ENCODE measurements around the gene CCDC149. TPM values are rescaled to one million over a fixed set of nuclear protein-coding genes. Genes with fewer than 3 reads are reported as not detected.

Gene CCDC149
- total RNA-seq, 2 experiments from 2014 or later: not detected

DNA sequence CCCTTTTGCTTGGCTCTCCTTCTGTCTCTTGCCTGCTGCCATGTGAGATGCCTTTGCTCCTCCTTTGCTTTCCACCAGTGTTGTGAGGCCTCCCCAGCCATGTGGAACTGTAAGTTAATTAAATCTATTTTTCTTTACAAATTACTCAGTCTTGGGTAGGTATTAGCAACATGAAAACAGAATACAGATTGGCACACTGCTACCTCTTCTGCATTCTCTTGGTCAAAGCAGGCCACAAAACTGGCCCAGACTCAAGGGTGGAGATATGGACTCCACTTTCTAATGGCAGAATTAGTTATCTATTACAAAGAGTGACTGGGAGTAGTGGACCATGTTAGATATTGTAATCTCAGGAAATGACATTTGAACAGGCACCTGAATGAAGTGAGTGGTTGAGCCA is 21.5 kb upstream of the CCDC149 start:
- Histone ChIP-seq H3K4me1 (ENCODE audit: insufficient read depth, low read length, poor library complexity, severe bottlenecking) (no peaks in the 10 kb centered on the region), H3K9me2 (ENCODE audit: insufficient read depth, low read length) (no peaks in the 10 kb centered on the region), H3K36me3 (ENCODE audit: insufficient read depth, low read length) (no peaks in the 10 kb centered on the region), H4K20me1 (ENCODE audit: insufficient read depth, low read length) (no peaks in the 10 kb centered on the region), H3K79me2 (ENCODE audit: insufficient read depth, low read depth, low read length) (no peaks in the 10 kb centered on the region), H3K9me3 (ENCODE audit: low read length) (no peaks in the 10 kb centered on the region), H3K4me2 (ENCODE audit: low read length) (no peak overlapping the region), H3K27ac (ENCODE audit: low read depth, low read length, poor library complexity, severe bottlenecking) (no peak overlapping the region), H2AFZ (ENCODE audit: low read length) (no peak overlapping the region), H3K4me3 (ENCODE audit: low read depth, low read length, poor library complexity, severe bottlenecking) (no peak overlapping the region)
- ChIA-PET CTCF (ENCODE audit: unreplicated experiment) (no interaction called here), POLR2A (no interaction called here)
- intact Hi-C loops (cut with micrococcal nuclease; ENCODE audit: unreplicated experiment): no loop called here
- BruUV-seq (replicated peaks): no TSS peak
- TF ChIP-seq CTCF (conservative IDR thresholded peaks at IDR 0.05; ENCODE audit: low read length) (no peak), EZH2phosphoT487 (IDR thresholded peaks at IDR 0.05; ENCODE audit: borderline replicate concordance, low read depth, low read length) (no peak)
- DNase-seq (ENCODE audit: low spot score): no peak

GRCh38 chr4:24933684-24934275 is 20.9 kb upstream of the CCDC149 start:
- intact Hi-C loops (cut with micrococcal nuclease; ENCODE audit: unreplicated experiment): no loop called here
- Histone ChIP-seq H3K4me3 (ENCODE audit: low read depth, low read length, poor library complexity, severe bottlenecking) (no peak overlapping the region), H3K79me2 (ENCODE audit: insufficient read depth, low read depth, low read length) (no peaks in the 10 kb centered on the region), H3K9me2 (ENCODE audit: insufficient read depth, low read length) (no peaks in the 10 kb centered on the region), H3K9me3 (ENCODE audit: low read length) (no peaks in the 10 kb centered on the region), H3K27ac (ENCODE audit: low read depth, low read length, poor library complexity, severe bottlenecking) (no peak overlapping the region), H4K20me1 (ENCODE audit: insufficient read depth, low read length) (no peaks in the 10 kb centered on the region), H2AFZ (ENCODE audit: low read length) (no peak overlapping the region), H3K4me1 (ENCODE audit: insufficient read depth, low read length, poor library complexity, severe bottlenecking) (no peaks in the 10 kb centered on the region), H3K36me3 (ENCODE audit: insufficient read depth, low read length) (no peaks in the 10 kb centered on the region), H3K4me2 (ENCODE audit: low read length) (no peak overlapping the region)
- DNase-seq (ENCODE audit: low spot score): no peak
- TF ChIP-seq EZH2phosphoT487 (IDR thresholded peaks at IDR 0.05; ENCODE audit: borderline replicate concordance, low read depth, low read length) (no peak), CTCF (conservative IDR thresholded peaks at IDR 0.05; ENCODE audit: low read length) (no peak)
- ChIA-PET POLR2A (no interaction called here), CTCF (ENCODE audit: unreplicated experiment) (no interaction called here)
- no TSS peak for BruUV-seq (replicated peaks)

GRCh38 chr4:24932515-24933225 is 19.8 kb upstream of the CCDC149 start:
- H3K9me2 ChIP-seq (ENCODE audit: insufficient read depth, low read length): no peaks in the 10 kb centered on the region
- intact Hi-C loops (cut with micrococcal nuclease; ENCODE audit: unreplicated experiment): no loop called here
- no peak overlapping the region for H3K4me3 ChIP-seq (ENCODE audit: low read depth, low read length, poor library complexity, severe bottlenecking)
- ChIA-PET CTCF (ENCODE audit: unreplicated experiment) (no interaction called here), POLR2A (no interaction called here)
- no peak for DNase-seq (ENCODE audit: low spot score)
- TF ChIP-seq EZH2phosphoT487 (IDR thresholded peaks at IDR 0.05; ENCODE audit: borderline replicate concordance, low read depth, low read length) (no peak), CTCF (conservative IDR thresholded peaks at IDR 0.05; ENCODE audit: low read length) (no peak)
- no peaks in the 10 kb centered on the region for H3K4me1 ChIP-seq (ENCODE audit: insufficient read depth, low read length, poor library complexity, severe bottlenecking)
- no peak overlapping the region for H3K27ac ChIP-seq (ENCODE audit: low read depth, low read length, poor library complexity, severe bottlenecking)
- no peaks in the 10 kb centered on the region for H4K20me1 ChIP-seq (ENCODE audit: insufficient read depth, low read length)
- BruUV-seq (replicated peaks): no TSS peak
- no peak overlapping the region for H2AFZ ChIP-seq (ENCODE audit: low read length)
- H3K4me2 ChIP-seq (ENCODE audit: low read length): no peak overlapping the region
- H3K36me3 ChIP-seq (ENCODE audit: insufficient read depth, low read length): no peaks in the 10 kb centered on the region
- H3K79me2 ChIP-seq (ENCODE audit: insufficient read depth, low read depth, low read length): no peaks in the 10 kb centered on the region
- no peaks in the 10 kb centered on the region for H3K9me3 ChIP-seq (ENCODE audit: low read length)
